NCI-H510A treated with DMSO at 0.1 percent for 48 hours (cell line): ENCODE data around the gene PLTP.
"Not testable (repeated sequence)": the region's sequence is repeated elsewhere in the genome, so short reads cannot be mapped to it uniquely, and the experiment has no call there.

ENCODE experiments used
- DNase-seq: peaks from one replicate; lab custom pipeline; 2025; lab: John Stamatoyannopoulos, UW

PLTP gene

GRCh38 chr20:45911486-45912343 is at the start of gene PLTP:
Gene PLTP, minus strand, starts transcription at chr20:45912155. Its CDS starts 703 bp downstream, at chr20:45911452.
- DNase-seq, result no peak

- DNase-seq, result no peak
Observed at GRCh38 chr20:45959956-45960630, 48.1 kb upstream of the PLTP start.

GRCh38 chr20:45959126-45959525 is 47.2 kb upstream of the PLTP start:
- DNase-seq, result no peak

GRCh38 chr20:45958593-45958992 is 46.6 kb upstream of the PLTP start:
- no peak for DNase-seq

- no peak for DNase-seq
Observed at GRCh38 chr20:45957021-45957941, 45.3 kb upstream of the PLTP start.

- not testable (repeated sequence) for DNase-seq
Observed at GRCh38 chr20:45956326-45956725, 44.4 kb upstream of the PLTP start.

GRCh38 chr20:45953672-45954071 is 41.7 kb upstream of the PLTP start:
- DNase-seq, result no peak

GRCh38 chr20:45952861-45953260 is 40.9 kb upstream of the PLTP start:
- DNase-seq, result no peak

- no peak for DNase-seq
Observed at GRCh38 chr20:45951925-45952834, 40.2 kb upstream of the PLTP start.

- DNase-seq, result no peak
Observed at GRCh38 chr20:45950330-45950646, 38.3 kb upstream of the PLTP start.

GRCh38 chr20:45949542-45950329 is 37.8 kb upstream of the PLTP start:
- no peak for DNase-seq

GRCh38 chr20:45948742-45949541 is 37.0 kb upstream of the PLTP start:
- no peak for DNase-seq

- no peak for DNase-seq
Observed at GRCh38 chr20:45948261-45948733, 36.3 kb upstream of the PLTP start.

- no peak for DNase-seq
Observed at GRCh38 chr20:45947110-45947866, 35.3 kb upstream of the PLTP start.

GRCh38 chr20:45946149-45946970 is 34.4 kb upstream of the PLTP start:
- DNase-seq, result no peak

- DNase-seq, result no peak
Observed at GRCh38 chr20:45945678-45946148, 33.8 kb upstream of the PLTP start.

- no peak for DNase-seq
Observed at GRCh38 chr20:45944965-45945677, 33.2 kb upstream of the PLTP start.
